HG03442 (cell line): ENCODE data around the gene PIGC.

Experiments used
- ATAC-seq: cut with Tn5 transposase; IDR thresholded peaks from one replicate; pipeline ENCODE4 v1.9.1; 2021; ENCODE audit warnings: mild to moderate bottlenecking, moderate library complexity; ENCODE audit not compliant: unreplicated experiment

Gene PIGC

GRCh38 chr1:172400722-172401105 lies 43.2 kb downstream of the PIGC start:
- ATAC-seq, result no peak

GRCh38 chr1:172399756-172400721 lies 43.8 kb downstream of the PIGC start:
- no peak for ATAC-seq

- peak; percentile 36 for ATAC-seq
Observed at GRCh38 chr1:172398970-172399755, 44.7 kb downstream of the PIGC start.

GRCh38 chr1:172398193-172398592 lies 45.7 kb downstream of the PIGC start:
- no peak for ATAC-seq

DNA sequence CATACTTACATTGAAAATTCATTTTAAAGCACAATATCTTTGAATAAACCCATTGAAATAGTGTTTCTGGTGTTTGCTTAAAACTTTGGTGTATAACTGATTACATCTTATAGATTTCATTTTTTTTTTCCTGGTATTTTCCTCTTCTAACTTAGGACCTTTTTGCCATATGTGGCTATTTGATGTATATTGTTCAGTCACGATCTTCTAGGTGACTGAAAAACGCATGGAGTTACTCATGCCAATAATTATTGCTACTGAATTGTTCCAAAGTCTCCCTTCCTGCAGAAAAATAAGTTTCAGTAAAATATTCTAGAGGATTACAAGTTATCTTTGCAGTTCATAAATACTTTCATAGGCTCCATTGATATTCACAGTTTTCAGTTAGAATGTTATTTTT lies 46.2 kb downstream of the PIGC start:
- no peak for ATAC-seq

- ATAC-seq, result peak; percentile 37
Observed at GRCh38 chr1:172397221-172397620, 46.6 kb downstream of the PIGC start.

DNA sequence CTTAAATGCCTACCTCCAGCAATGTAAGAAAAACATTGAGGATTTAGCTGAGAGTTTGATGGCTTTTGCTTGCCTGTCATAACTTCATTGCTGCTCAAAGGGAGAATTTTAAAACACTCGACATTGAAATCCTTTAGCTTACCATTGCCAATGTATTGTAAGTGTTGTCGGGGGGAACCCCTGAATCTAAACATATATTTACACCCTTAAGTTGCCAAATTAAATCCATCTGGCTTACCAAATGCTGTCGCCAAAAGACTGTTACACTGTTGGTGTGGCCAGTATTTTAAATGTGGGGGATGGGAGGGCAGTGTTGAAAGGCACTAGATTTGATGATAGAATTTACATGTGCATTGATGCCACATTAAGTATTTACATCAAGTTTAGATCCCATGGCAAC lies 48.3 kb downstream of the PIGC start:
- ATAC-seq, result no peak

DNA sequence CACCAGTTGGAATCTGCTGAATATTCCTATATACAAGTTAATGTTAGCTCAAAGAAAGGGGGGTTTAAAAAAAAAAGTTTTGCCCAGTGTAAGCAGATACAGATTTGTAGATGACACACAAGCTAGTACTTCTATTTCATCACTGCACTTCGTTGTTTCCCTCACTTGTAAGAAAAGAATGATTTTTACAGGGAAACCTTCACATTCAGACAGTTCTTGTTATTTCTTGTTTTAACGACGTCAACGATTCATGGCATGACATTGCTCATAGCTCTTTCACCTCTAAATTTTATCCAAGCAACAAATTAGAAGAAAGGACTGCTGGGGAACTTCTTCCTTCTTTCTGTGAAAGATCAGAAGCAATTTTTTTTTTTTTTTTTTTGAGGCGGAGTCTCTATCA lies 49.1 kb downstream of the PIGC start:
- no peak for ATAC-seq

GRCh38 chr1:172394141-172394751 lies 49.6 kb downstream of the PIGC start:
- peak; percentile 72 for ATAC-seq

- ATAC-seq, result no peak
Observed at GRCh38 chr1:172393354-172393753, 50.5 kb downstream of the PIGC start.

GRCh38 chr1:172391976-172392375 lies 51.9 kb downstream of the PIGC start:
- ATAC-seq, result no peak
